Smooth muscle cell (in vitro differentiated cells): Measurements from ENCODE around the gene SLCO6A1. TPM values are rescaled to one million over a fixed set of nuclear protein-coding genes. Genes with fewer than 3 reads are reported as not detected.

ENCODE experiments used
- DNase-seq: peaks from one replicate; lab custom pipeline; 2025; ENCODE audit not compliant: unreplicated experiment; lab: John Stamatoyannopoulos, UW
- H2AFZ ChIP-seq: fragments of 200-600 bp; sonication (generic); 2 replicates; pipeline ENCODE4 v1.6.0; 2016; ENCODE audit warnings: antibody characterized with exemption, low read depth, mild to moderate bottlenecking
- H3F3A ChIP-seq: fragments of 200-600 bp; sonication (generic); 2 replicates; pipeline ENCODE4 v1.6.0; 2017; ENCODE audit warnings: antibody characterized with exemption, low read depth
- H3K27ac ChIP-seq: fragments of 200-600 bp; sonication (generic); 2 replicates; pipeline ENCODE4 v1.5.1; 2016; ENCODE audit warnings: low read depth, mild to moderate bottlenecking
- H3K27me3 ChIP-seq: fragments of 200-600 bp; sonication (generic); 2 replicates; pipeline ENCODE4 v1.6.1; 2016; ENCODE audit warnings: low read depth, mild to moderate bottlenecking
- H3K36me3 ChIP-seq: fragments of 200-600 bp; sonication (generic); 2 replicates; pipeline ENCODE4 v1.5.1; 2016; ENCODE audit warnings: low read depth
- H3K4me1 ChIP-seq: fragments of 200-600 bp; sonication (generic); 2 replicates; pipeline ENCODE4 v1.5.1; 2016; ENCODE audit warnings: low read depth
- H3K4me2 ChIP-seq: fragments of 200-600 bp; sonication (generic); 2 replicates; pipeline ENCODE4 v1.6.0; 2016; ENCODE audit warnings: mild to moderate bottlenecking
- H3K4me3 ChIP-seq: fragments of 200-600 bp; sonication (generic); 2 replicates; pipeline ENCODE4 v1.5.1; 2016; ENCODE audit warnings: mild to moderate bottlenecking
- H3K79me2 ChIP-seq: fragments of 200-600 bp; sonication (generic); 2 replicates; pipeline ENCODE4 v1.6.0; 2016; ENCODE audit warnings: low read depth, mild to moderate bottlenecking
- H3K9ac ChIP-seq: fragments of 200-600 bp; sonication (generic); 2 replicates; pipeline ENCODE4 v1.6.0; 2016; ENCODE audit warnings: low read depth
- H3K9me3 ChIP-seq: fragments of 200-600 bp; sonication (generic); replicated peaks from 2 replicates; pipeline ENCODE4 v1.5.1; 2016; ENCODE audit warnings: low read depth
- H4K20me1 ChIP-seq: fragments of 200-600 bp; sonication (generic); 2 replicates; pipeline ENCODE4 v1.6.0; 2016; ENCODE audit warnings: low read depth
- WGBS: methylation state at CpG from one replicate; pipeline ENCODE4 v1.1.7; 2016; ENCODE audit warnings: low lambda C conversion rate; 5-methylcytosine and 5-hydroxymethylcytosine counted together
- polyA plus RNA-seq: library from polyadenylated mRNA; unstranded; fragments of >200 nt; fragmentation: Nextera tagmentation; extraction: Ambion mirVana; gene quantifications from 2 replicates; pipeline ENCODE4 v1.2.1, GENCODE V29; 2016
- total RNA-seq: library from RNA; depleted of rRNA; stranded (reverse); fragments of >200 nt; gene quantifications from 2 replicates; pipeline ENCODE4 v1.2.3, GENCODE V29; 2014
- TF ChIP-seq, protein P1 (sequence below): fragments of 200-600 bp; sonication (generic); IDR thresholded peaks from 2 replicates; pipeline ENCODE4 v1.5.1; 2017; ENCODE audit warnings: borderline replicate concordance, mild to moderate bottlenecking, antibody characterized with exemption; ENCODE audit not compliant: insufficient read depth, poor library complexity, severe bottlenecking

Gene SLCO6A1
- total and polyA plus RNA-seq, 2 experiments from 2014 or later, result 0.31 to 0.70 TPM

DNA sequence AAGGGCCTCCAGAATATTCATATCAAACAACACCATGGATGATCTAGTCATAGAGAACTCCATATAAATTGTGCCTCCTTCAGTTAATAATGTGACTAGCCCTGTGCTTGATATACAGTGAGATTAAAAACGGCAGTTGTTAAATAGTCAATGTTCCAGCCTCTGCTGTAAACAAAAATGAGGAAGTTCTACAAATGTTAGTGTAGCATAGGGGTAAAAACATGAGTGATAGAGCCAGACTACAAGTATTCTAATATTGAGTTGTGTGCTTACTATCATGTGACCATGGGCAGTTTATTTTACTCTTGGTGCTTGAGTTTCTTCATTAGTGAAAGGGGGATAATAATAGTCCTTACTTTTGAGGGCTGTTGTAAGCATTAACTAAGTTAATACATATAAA, 43.3 kb upstream of the SLCO6A1 start:
- no peaks in the 10 kb centered on the region for H4K20me1 ChIP-seq
- H3K4me1 ChIP-seq, result no peaks in the 10 kb centered on the region
- DNase-seq, result no peak
- TF ChIP-seq, protein P1, sequence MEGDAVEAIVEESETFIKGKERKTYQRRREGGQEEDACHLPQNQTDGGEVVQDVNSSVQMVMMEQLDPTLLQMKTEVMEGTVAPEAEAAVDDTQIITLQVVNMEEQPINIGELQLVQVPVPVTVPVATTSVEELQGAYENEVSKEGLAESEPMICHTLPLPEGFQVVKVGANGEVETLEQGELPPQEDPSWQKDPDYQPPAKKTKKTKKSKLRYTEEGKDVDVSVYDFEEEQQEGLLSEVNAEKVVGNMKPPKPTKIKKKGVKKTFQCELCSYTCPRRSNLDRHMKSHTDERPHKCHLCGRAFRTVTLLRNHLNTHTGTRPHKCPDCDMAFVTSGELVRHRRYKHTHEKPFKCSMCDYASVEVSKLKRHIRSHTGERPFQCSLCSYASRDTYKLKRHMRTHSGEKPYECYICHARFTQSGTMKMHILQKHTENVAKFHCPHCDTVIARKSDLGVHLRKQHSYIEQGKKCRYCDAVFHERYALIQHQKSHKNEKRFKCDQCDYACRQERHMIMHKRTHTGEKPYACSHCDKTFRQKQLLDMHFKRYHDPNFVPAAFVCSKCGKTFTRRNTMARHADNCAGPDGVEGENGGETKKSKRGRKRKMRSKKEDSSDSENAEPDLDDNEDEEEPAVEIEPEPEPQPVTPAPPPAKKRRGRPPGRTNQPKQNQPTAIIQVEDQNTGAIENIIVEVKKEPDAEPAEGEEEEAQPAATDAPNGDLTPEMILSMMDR, result no peak
- no peaks in the 10 kb centered on the region for H3F3A ChIP-seq
- no peaks in the 10 kb centered on the region for H3K27me3 ChIP-seq
- H2AFZ ChIP-seq, result no peak overlapping the region
- no peaks in the 10 kb centered on the region for H3K79me2 ChIP-seq
- WGBS, result 89% methylated on average over 1 of the region's 1 CpG
- no peak overlapping the region for H3K9ac ChIP-seq
- no peak overlapping the region for H3K4me2 ChIP-seq
- H3K27ac ChIP-seq, result no peak overlapping the region
- no peaks in the 10 kb centered on the region for H3K9me3 ChIP-seq
- H3K36me3 ChIP-seq, result no peaks in the 10 kb centered on the region
- no peak overlapping the region for H3K4me3 ChIP-seq

DNA sequence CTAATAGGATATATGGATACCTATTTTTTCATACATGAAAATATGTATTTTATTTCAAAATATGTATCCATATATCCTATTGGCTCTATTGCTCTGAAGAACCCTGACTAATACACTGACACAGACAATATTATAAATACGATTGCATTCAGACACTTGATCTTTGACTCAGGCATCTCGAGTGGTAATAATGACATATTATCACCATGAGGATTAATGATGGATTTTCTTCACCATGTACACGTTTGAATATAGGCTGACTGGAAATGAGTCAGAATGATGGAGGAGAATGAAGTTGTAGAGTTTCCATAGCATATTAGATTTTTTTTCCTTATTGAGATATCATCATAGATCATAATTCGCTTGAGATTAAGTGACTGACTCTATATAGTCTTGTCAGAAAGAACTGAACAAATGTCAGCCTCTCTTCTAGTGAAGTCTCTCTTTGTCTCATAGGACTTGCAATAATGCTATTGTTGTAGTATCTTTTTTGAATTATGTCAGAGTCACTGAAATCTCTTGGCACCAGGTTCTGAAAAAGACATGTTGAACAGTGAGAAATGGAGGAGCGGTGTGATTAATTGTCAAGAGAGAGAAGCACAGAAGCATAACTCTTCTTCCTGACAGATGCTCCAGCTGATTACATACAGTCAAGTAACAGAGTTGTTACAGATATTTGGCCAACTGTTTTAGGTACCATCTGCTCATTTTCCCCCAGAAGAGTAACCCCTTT, 41.4 kb upstream of the SLCO6A1 start:
- H3F3A ChIP-seq, result no peaks in the 10 kb centered on the region
- TF ChIP-seq, protein P1, result no peak
- no peaks in the 10 kb centered on the region for H3K36me3 ChIP-seq
- DNase-seq, result no peak
- H3K4me2 ChIP-seq, result no peak overlapping the region
- H2AFZ ChIP-seq, result no peak overlapping the region
- H4K20me1 ChIP-seq, result no peaks in the 10 kb centered on the region
- WGBS, result 89% methylated on average over 5 of the region's 5 CpGs
- H3K79me2 ChIP-seq, result no peaks in the 10 kb centered on the region
- no peak overlapping the region for H3K27ac ChIP-seq
- H3K27me3 ChIP-seq, result no peaks in the 10 kb centered on the region
- H3K4me3 ChIP-seq, result no peak overlapping the region
- H3K9me3 ChIP-seq, result no peaks in the 10 kb centered on the region
- H3K9ac ChIP-seq, result no peak overlapping the region
- H3K4me1 ChIP-seq, result no peaks in the 10 kb centered on the region

DNA sequence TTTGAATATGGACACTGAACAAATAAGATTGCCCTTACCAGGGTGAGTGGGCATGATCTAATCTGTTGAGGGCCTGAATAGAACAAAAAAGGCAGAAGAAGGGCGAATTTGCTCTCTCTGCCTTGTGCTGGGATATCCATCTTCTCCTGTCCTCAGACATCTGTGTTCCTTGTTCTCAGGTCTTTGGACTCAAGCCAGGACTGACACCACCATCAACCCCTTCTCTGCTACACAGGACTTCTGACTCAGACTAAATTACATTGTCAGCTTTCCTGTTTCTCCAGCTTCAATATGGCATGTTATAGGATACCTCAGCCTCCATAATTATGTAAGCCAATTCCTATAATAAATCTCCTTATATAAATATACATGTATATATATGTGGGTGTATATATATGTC, 40.8 kb upstream of the SLCO6A1 start:
- H3K36me3 ChIP-seq, result no peaks in the 10 kb centered on the region

More for the DNA sequence above, 40.8 kb upstream of the SLCO6A1 start:
- TF ChIP-seq, protein P1, result no peak
- Histone ChIP-seq H3K4me3 (no peak overlapping the region), H3K4me1 (no peaks in the 10 kb centered on the region), H3K4me2 (no peak overlapping the region), H3K27me3 (no peaks in the 10 kb centered on the region), H3K9ac (no peak overlapping the region), H3K27ac (no peak overlapping the region), H2AFZ (no peak overlapping the region), H4K20me1 (no peaks in the 10 kb centered on the region), H3K9me3 (no peaks in the 10 kb centered on the region), H3F3A (no peaks in the 10 kb centered on the region), H3K79me2 (no peaks in the 10 kb centered on the region)
- whole genome bisulfite sequencing, result 85% methylated on average over 1 of the region's 1 CpG
- DNase-seq, result no peak
